Peyer's patch (tissue), 4 donors: ENCODE measurements around the gene U2AF1L4. TPM values are rescaled to one million over a fixed set of nuclear protein-coding genes. Genes with fewer than 3 reads are reported as not detected.

Experiments
- DNase-seq, 3 donors: peaks; one replicate each; pipeline ENCODE4 v3.0.0-alpha.2; 2017 to 2019
- H3K27ac ChIP-seq, 4 donors: fragments of 200-600 bp; sonication (generic); one replicate each; pipeline ENCODE4 v1.5.1; 2016 to 2019
- H3K27me3 ChIP-seq, 2 donors: fragments of 200-600 bp; sonication (generic); one replicate each; pipeline ENCODE4 v1.5.1; 2019
- H3K36me3 ChIP-seq, 3 donors: fragments of 200-600 bp; sonication (generic); one replicate each; pipeline ENCODE4 v1.5.1; 2016 to 2019
- H3K4me1 ChIP-seq, 4 donors: fragments of 200-600 bp; sonication (generic); one replicate each; pipeline ENCODE4 v1.5.1; 2016 to 2019
- H3K4me3 ChIP-seq, 4 donors: fragments of 200-600 bp; sonication (generic); 1 replicate in 3 of 4; 2 replicates in 1 of 4; pipeline ENCODE4 v1.5.1; 2016 to 2019; ENCODE audit warnings: mild to moderate bottlenecking in 1 of 4
- H3K9me3 ChIP-seq, 4 donors: fragments of 200-600 bp; sonication (generic); one replicate each; pipeline ENCODE4 v1.5.1; 2016 to 2019; ENCODE audit warnings: mild to moderate bottlenecking in 1 of 4
- CTCF ChIP-seq, 6 experiments: fragments of 450-650 bp in 4 of 6; fragments of 200-600 bp in 2 of 6; sonication (generic) in 1 of 6; IDR thresholded peaks; one replicate each; pipeline ENCODE4 v1.5.1; 2017 to 2019; ENCODE audit warnings: antibody characterized with exemption in 6 of 6, mild to moderate bottlenecking in 3 of 6, moderate library complexity in 1 of 6
- POLR2A ChIP-seq, 2 donors: fragments of 450-650 bp; IDR thresholded peaks; one replicate each; pipeline ENCODE4 v1.5.1; 2017; ENCODE audit warnings: antibody characterized with exemption in 2 of 2, mild to moderate bottlenecking in 2 of 2, moderate library complexity in 2 of 2
- total RNA-seq, 4 donors: library from RNA; depleted of rRNA; stranded (reverse); fragments of >200 nt; gene quantifications; one replicate each; pipeline ENCODE4 v1.1.0, GENCODE V29; 2016

U2AF1L4 gene
- total RNA-seq, 4 donors from 2014 or later, result 14.5 to 70.5 (median 34.6) TPM

- Histone ChIP-seq H3K4me1 (peaks cover 0 to 10% (median 7%) of the 10 kb centered on the region in 4 donors), H3K27me3 (no peaks in the 10 kb centered on the region), H3K4me3 (no peak overlapping the region), H3K9me3 (no peaks in the 10 kb centered on the region), H3K27ac (peak overlapping the region in 2 of 4 donors; percentile 69 to 93), H3K36me3 (no peaks in the 10 kb centered on the region)
- TF ChIP-seq POLR2A (IDR thresholded peaks at IDR 0.05) (no peak), CTCF (IDR thresholded peaks at IDR 0.05) (no peak)
- peak in 1 of 3 donors; percentile 41 for DNase-seq
Measured at GRCh38 chr19:35710784-35711723, 34.2 kb downstream of the U2AF1L4 start.

- H3K27ac ChIP-seq, result no peak overlapping the region
- TF ChIP-seq CTCF (IDR thresholded peaks at IDR 0.05) (no peak), POLR2A (IDR thresholded peaks at IDR 0.05) (no peak)
- H3K9me3 ChIP-seq, result no peaks in the 10 kb centered on the region
- H3K4me3 ChIP-seq, result no peak overlapping the region
- DNase-seq, result no peak
- H3K36me3 ChIP-seq, result no peaks in the 10 kb centered on the region
- H3K4me1 ChIP-seq, result no peaks in the 10 kb centered on the region
- no peaks in the 10 kb centered on the region for H3K27me3 ChIP-seq
Measured at GRCh38 chr19:35708391-35708790, 36.8 kb downstream of the U2AF1L4 start.

GRCh38 chr19:35704218-35704617 lies 41.0 kb downstream of the U2AF1L4 start, which contains the start of gene ZBTB32:
Gene ZBTB32, plus strand, starts transcription at chr19:35704558. Its CDS starts 10,069 bp downstream, at chr19:35714627.
- TF ChIP-seq POLR2A (IDR thresholded peaks at IDR 0.05), result no peak
- TF ChIP-seq CTCF (IDR thresholded peaks at IDR 0.05), result no peak
- no peak for DNase-seq
- no peak within 1 kb of the TSS for H3K27ac ChIP-seq

GRCh38 chr19:35703343-35703742 lies 41.9 kb downstream of the U2AF1L4 start:
- no peaks in the 10 kb centered on the region for H3K9me3 ChIP-seq
- H3K4me3 ChIP-seq, result no peak overlapping the region
- no peaks in the 10 kb centered on the region for H3K27me3 ChIP-seq
- no peak for DNase-seq
- H3K27ac ChIP-seq, result no peak overlapping the region
- TF ChIP-seq CTCF (IDR thresholded peaks at IDR 0.05) (no peak), POLR2A (IDR thresholded peaks at IDR 0.05) (no peak)
- no peaks in the 10 kb centered on the region for H3K36me3 ChIP-seq
- peaks cover 0 to 14% (median 0%) of the 10 kb centered on the region in 4 donors for H3K4me1 ChIP-seq

More at GRCh38 chr19:35704218-35704617, 41.0 kb downstream of the U2AF1L4 start, which contains the start of gene ZBTB32:
- Histone ChIP-seq H3K27me3 (no peaks in the 10 kb centered on the region), H3K4me3 (no peak within 1 kb of the TSS), H3K36me3 (no peaks in the 10 kb centered on the region), H3K4me1 (peaks cover 0 to 14% (median 0%) of the 10 kb centered on the region in 4 donors), H3K9me3 (no peaks in the 10 kb centered on the region)

GRCh38 chr19:35702223-35703012 lies 42.8 kb downstream of the U2AF1L4 start:
- Histone ChIP-seq H3K27ac (peak overlapping the region in 3 of 4 donors; percentile 56 to 81 (median 60)), H3K4me3 (peak overlapping the region; percentile 50 to 71 (median 66)), H3K9me3 (no peaks in the 10 kb centered on the region), H3K27me3 (no peaks in the 10 kb centered on the region), H3K4me1 (peaks cover 0 to 14% (median 0%) of the 10 kb centered on the region in 4 donors), H3K36me3 (no peaks in the 10 kb centered on the region)
- peak; percentile 92 to 99 (median 98) for DNase-seq
- TF ChIP-seq POLR2A (IDR thresholded peaks at IDR 0.05) (peak in 1 of 2 donors; percentile 28), CTCF (IDR thresholded peaks at IDR 0.05) (no peak)
